MCF 10A (cell line): ENCODE results near the gene EDAR. TPM values are rescaled to one million over a fixed set of nuclear protein-coding genes. Genes with fewer than 3 reads are reported as not detected.

Experiments
- BruUV-seq: library from RNA; stranded (reverse); fragments of 400-500 nt; replicated peaks from 2 replicates; lab custom pipeline; 2021; lab: Mats Ljungman, UMichigan
- CTCF ChIA-PET: fragments of 300-600 bp; sonication (Branson Sonifier 250); formaldehyde crosslinking; extraction: SDS; loops from one replicate; lab custom pipeline; 2021; ENCODE audit warnings: antibody characterized with exemption, inconsistent platforms; lab: Yijun Ruan, JAX
- POLR2A ChIA-PET: fragments of 300-600, 350-650 bp; sonication (Branson Sonifier 250); formaldehyde crosslinking; extraction: SDS; loops from one replicate; lab custom pipeline; 2020; ENCODE audit warnings: antibody characterized with exemption, inconsistent platforms; lab: Yijun Ruan, JAX
- DNase-seq: peaks from one replicate; pipeline ENCODE4 v3.0.0-alpha.2; 2018; ENCODE audit not compliant: unreplicated experiment
- H3K27ac Mint-ChIP-seq: one replicate; pipeline ENCODE4 v1.8.0; 2022; ENCODE audit warnings: mild to moderate bottlenecking, low read depth, mixed read lengths; ENCODE audit not compliant: unreplicated experiment
- H3K27me3 Mint-ChIP-seq: one replicate; pipeline ENCODE4 v1.8.0; 2022; ENCODE audit warnings: mixed read lengths; ENCODE audit not compliant: insufficient read depth, unreplicated experiment
- H3K36me3 Mint-ChIP-seq: one replicate; pipeline ENCODE4 v1.8.0; 2022; ENCODE audit warnings: mild to moderate bottlenecking, moderate library complexity, mixed read lengths; ENCODE audit not compliant: insufficient read depth, unreplicated experiment
- H3K4me1 Mint-ChIP-seq: one replicate; pipeline ENCODE4 v1.8.0; 2022; ENCODE audit warnings: mixed read lengths; ENCODE audit not compliant: insufficient read depth, unreplicated experiment
- H3K4me3 Mint-ChIP-seq: one replicate; pipeline ENCODE4 v1.8.0; 2022; ENCODE audit warnings: mild to moderate bottlenecking, moderate library complexity, mixed read lengths; ENCODE audit not compliant: unreplicated experiment
- H3K9me3 Mint-ChIP-seq: one replicate; pipeline ENCODE4 v1.8.0; 2022; ENCODE audit warnings: mixed read lengths; ENCODE audit not compliant: unreplicated experiment
- intact Hi-C: fragments of 100-400 bp; cut with micrococcal nuclease; formaldehyde crosslinking; loops from 2 replicates; pipeline ENCODE4 v1.14.1; 2022
- total RNA-seq: library from RNA; stranded (reverse); gene quantifications from 2 replicates; pipeline ENCODE4 v1.2.3, GENCODE V29; 2022
- TF ChIP-seq, protein P1 (sequence below): fragments of 200-600 bp; IDR thresholded peaks from one replicate; pipeline ENCODE4 v1.8.0; 2022; ENCODE audit warnings: antibody characterized with exemption, mild to moderate bottlenecking; ENCODE audit not compliant: unreplicated experiment

The EDAR gene
- total RNA-seq, 1 experiment from 2014 or later = 0.14 TPM

DNA sequence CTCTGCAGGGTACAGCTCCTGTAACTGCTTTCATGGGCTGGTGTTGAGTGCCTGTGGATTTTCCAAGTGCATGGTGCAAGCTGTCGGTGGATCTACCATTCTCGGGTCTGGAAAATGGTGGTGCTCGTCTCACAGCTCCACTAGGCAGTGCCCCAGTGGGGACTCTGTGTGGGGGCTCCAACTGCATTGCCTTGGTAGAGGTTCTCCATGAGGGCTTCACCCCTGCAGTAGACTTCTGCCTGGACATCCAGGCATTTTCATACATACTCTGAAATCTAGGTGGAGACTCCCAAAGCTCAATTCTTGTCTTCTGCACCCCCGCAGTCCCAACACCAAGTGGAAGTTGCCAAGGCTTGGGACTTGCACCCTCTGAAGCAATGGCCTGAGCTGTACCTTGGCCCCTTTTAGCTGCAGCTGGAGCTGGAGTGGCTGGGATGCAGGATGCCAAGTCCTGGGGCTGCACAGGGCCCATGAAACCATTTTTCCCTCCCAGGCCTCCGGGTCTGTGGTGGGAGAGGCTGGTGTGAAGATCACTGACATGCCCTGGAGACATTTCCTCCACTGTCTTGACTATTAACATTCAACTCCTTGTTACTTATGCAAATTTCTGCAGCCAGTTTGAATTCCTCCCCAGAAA, 41.6 kb downstream of the EDAR start:
- ChIA-PET POLR2A (no interaction called here), CTCF (no interaction called here)
- H3K27me3 Mint-ChIP-seq = no peaks in the 10 kb centered on the region
- H3K4me3 Mint-ChIP-seq = no peak overlapping the region
- DNase-seq = no peak
- H3K9me3 Mint-ChIP-seq = peaks cover 23% of the 10 kb centered on the region
- BruUV-seq = no TSS peak
- no peaks in the 10 kb centered on the region for H3K4me1 Mint-ChIP-seq
- no peak overlapping the region for H3K27ac Mint-ChIP-seq
- TF ChIP-seq, protein P1, sequence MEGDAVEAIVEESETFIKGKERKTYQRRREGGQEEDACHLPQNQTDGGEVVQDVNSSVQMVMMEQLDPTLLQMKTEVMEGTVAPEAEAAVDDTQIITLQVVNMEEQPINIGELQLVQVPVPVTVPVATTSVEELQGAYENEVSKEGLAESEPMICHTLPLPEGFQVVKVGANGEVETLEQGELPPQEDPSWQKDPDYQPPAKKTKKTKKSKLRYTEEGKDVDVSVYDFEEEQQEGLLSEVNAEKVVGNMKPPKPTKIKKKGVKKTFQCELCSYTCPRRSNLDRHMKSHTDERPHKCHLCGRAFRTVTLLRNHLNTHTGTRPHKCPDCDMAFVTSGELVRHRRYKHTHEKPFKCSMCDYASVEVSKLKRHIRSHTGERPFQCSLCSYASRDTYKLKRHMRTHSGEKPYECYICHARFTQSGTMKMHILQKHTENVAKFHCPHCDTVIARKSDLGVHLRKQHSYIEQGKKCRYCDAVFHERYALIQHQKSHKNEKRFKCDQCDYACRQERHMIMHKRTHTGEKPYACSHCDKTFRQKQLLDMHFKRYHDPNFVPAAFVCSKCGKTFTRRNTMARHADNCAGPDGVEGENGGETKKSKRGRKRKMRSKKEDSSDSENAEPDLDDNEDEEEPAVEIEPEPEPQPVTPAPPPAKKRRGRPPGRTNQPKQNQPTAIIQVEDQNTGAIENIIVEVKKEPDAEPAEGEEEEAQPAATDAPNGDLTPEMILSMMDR = no peak
- intact Hi-C loops = no loop called here
- peaks cover 6% of the 10 kb centered on the region for H3K36me3 Mint-ChIP-seq

DNA sequence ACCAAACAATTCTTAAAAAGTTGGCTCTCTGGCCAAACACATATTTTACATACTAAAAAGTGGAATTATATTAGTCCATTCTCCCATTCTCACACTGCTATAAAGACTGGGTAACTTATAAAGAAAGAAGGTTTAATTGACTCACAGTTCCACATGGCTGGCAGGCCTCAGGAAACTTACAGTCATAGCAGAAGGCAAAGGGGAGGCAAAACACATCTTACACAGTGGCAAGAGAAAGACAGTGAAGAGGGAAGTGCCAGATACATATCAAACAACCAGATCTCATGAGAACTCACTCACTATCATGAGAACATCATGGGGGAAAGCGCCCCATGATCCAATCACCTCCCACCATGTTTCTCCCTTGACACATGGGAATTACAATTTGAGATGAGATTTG, 42.6 kb downstream of the EDAR start:
- ChIA-PET CTCF (no interaction called here), POLR2A (interaction anchor here (0.7 kb wide), 1 partner anchor 419 kb away, joined by 3 read pairs; no protein-coding TSS in a partner anchor)
- BruUV-seq = no TSS peak
- Mint-ChIP-seq H3K27ac (no peak overlapping the region), H3K9me3 (peaks cover 15% of the 10 kb centered on the region), H3K36me3 (no peaks in the 10 kb centered on the region), H3K4me3 (no peak overlapping the region), H3K27me3 (no peaks in the 10 kb centered on the region), H3K4me1 (no peaks in the 10 kb centered on the region)
- intact Hi-C loops = no loop called here
- TF ChIP-seq, protein P1 = no peak
- no peak for DNase-seq

DNA sequence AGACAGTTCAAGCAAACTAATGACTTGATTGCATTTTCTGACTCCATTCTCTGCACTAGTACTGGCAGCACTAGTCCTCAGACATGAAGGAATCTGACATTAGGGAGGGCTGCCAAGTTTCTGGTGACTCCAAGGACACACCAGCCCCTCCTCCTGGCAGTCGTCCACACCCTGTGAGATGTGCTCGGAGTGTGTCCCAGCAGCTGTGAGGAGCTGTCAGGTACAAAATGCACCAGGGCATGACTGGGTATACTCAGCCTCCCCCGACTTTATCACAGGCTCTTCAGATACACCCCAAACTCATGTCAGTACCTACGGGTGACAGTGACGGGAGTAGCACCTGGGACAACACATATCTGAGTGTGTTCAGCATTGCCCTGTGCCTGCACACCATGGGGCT, 43.1 kb downstream of the EDAR start:
- H3K36me3 Mint-ChIP-seq = no peaks in the 10 kb centered on the region
- POLR2A ChIA-PET = interaction anchor here (0.7 kb wide), 1 partner anchor 419 kb away, joined by 3 read pairs; no protein-coding TSS in a partner anchor
- TF ChIP-seq, protein P1 = no peak
- H3K4me3 Mint-ChIP-seq = no peak overlapping the region
- BruUV-seq = no TSS peak
- no peaks in the 10 kb centered on the region for H3K4me1 Mint-ChIP-seq
- H3K9me3 Mint-ChIP-seq = peaks cover 15% of the 10 kb centered on the region
- CTCF ChIA-PET = no interaction called here
- DNase-seq = no peak
- no peaks in the 10 kb centered on the region for H3K27me3 Mint-ChIP-seq
- intact Hi-C loops = no loop called here
- H3K27ac Mint-ChIP-seq = no peak overlapping the region

DNA sequence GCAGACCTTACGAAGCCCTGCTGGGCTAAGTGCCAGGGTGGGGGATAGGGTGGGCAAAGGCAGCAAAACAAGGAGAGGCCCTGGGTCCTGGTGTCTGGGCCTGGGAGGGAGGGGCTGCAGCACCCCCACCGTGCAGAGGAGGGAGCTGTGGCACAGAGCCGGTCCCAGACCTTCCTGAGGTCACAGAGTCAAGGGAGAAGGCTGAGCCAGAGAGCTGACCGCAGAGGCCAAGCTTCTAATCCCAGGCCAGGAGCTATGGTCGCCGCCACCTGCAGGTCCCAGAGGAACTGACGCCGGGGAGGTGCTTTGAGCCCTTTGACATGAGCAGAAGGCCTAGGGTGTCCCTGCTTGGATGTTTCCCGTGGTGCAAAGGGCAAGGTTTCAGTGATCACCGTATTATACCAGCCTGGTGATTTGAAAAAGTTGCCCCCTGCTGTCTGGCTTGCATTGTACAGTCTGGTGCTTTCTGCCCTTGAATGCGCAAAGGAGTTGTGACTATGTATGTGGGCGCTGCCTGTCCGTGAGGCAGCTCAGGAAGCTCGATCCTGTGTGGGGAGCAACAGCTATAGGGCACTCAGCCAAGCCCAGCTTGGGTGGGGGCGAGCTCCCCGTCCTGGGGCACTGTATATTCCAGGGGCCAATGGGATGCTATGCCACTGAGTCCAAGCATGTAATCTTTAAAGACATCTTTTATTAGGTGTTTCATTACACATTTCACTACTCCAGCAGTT, 44.3 kb downstream of the EDAR start:
- Mint-ChIP-seq H3K9me3 (peaks cover 15% of the 10 kb centered on the region), H3K27ac (no peak overlapping the region), H3K4me1 (no peaks in the 10 kb centered on the region), H3K4me3 (no peak overlapping the region), H3K27me3 (no peaks in the 10 kb centered on the region), H3K36me3 (no peaks in the 10 kb centered on the region)
- intact Hi-C loops = no loop called here
- CTCF ChIA-PET = interaction anchor here (1.2 to 1.3 kb wide), 2 partner anchors 44 to 46 kb away, joined by 4 read pairs; partner anchors contain the start of gene EDAR
- TF ChIP-seq, protein P1 = no peak
- POLR2A ChIA-PET = no interaction called here
- no peak for DNase-seq
- BruUV-seq = no TSS peak
